Measurements from ENCODE around the gene COL4A1.
"Not testable (repeated sequence)": the region's sequence is repeated elsewhere in the genome, so short reads cannot be mapped to it uniquely, and the experiment has no call there.

Gene COL4A1

DNA sequence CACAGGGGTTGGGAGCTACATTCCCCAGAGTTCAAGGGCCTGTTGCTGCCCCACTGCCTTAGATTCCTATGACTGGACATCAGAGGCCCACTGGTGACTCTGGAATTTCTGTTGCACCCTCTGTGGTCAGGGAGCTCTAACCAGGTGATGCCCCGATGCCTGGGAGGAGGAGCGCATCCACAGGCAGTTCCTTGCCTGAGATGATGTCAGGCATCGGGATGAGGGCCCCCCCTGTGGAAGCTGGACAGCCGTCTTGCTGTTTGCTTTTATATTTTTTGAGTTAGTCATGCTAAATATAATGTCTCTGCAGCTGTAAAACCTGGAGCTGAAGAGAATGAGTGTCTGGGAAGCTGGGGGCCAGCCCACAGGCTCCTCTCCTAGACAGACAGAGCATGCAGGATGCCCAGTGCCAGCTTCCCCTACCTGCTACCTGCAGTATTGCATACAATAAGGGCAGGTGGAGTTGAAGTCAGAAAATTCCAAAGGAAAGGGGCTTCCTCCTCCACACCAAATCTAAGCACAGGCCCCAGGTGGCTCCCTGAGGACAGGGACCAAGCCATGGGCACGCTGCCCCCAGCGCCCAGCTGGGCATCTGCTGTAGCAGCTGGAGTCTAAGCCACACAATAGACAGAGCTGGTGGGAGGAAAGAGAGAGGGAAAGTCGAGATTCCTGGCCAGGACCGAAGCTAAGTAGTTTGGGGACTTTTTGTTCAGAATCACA lies 16.4 kb upstream of the COL4A1 start:
- DNase-seq: no peak

DNA sequence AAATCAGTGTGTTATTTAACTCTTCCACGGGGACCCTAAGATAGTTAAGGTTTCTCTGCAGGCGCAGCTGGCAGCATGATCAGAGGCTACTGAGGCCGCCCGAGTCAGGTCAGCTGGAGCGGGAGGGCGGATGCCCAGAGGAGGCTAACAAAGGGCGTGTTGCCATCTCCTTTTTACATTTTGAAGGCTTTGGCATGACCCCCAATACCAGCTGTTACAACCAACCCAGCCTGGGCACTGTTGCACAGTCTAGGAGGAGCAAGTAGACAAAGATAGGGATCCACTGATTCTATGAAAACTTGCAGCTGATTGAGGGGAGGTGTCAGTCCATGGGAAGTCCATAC lies 15.8 kb upstream of the COL4A1 start:
- DNase-seq: no peak

GRCh38 chr13:110322126-110322827 lies 15.3 kb upstream of the COL4A1 start:
- no peak for DNase-seq

DNA sequence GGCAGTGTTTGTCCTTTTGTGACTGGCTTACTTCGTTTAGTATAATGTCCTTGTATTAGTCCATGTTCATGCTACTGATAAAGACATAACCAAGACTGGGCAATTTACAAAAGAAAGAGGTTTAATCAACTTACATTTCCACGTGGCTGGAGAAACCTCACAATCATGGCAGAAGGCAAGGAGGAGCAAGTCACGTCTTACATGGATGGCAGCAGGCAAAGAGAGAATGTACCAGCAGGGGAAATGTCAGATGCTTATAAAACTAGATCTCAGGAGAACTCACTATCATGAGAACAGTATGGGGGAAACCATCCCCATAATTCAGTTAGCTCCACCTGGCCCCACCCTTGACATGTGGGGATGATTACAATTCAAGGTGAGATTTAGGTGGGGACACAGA lies 14.6 kb upstream of the COL4A1 start:
- not testable (repeated sequence) for DNase-seq

- no peak for DNase-seq
Measured at GRCh38 chr13:110320645-110321044, 13.7 kb upstream of the COL4A1 start.

GRCh38 chr13:110319774-110320509 lies 13.0 kb upstream of the COL4A1 start:
- no peak for DNase-seq

DNA sequence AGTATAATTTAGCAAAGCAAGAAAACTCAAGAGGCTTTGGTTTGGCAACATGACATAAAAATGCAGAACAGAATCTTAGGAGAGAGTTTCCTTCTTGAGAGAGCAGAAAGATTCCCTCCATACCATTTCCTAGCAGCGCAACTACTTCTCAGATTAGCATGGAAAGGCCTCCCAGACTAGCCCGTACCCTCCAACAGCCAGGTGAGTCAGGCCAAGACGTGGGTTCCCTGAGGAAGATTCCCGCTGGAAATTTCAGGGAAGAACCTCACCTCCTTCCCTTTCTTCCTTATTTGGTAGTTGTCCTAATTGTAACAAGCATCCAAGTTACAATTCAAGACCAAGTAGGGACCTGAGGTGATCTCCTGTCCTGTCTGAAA lies 12.4 kb upstream of the COL4A1 start:
- no peak for DNase-seq

DNA sequence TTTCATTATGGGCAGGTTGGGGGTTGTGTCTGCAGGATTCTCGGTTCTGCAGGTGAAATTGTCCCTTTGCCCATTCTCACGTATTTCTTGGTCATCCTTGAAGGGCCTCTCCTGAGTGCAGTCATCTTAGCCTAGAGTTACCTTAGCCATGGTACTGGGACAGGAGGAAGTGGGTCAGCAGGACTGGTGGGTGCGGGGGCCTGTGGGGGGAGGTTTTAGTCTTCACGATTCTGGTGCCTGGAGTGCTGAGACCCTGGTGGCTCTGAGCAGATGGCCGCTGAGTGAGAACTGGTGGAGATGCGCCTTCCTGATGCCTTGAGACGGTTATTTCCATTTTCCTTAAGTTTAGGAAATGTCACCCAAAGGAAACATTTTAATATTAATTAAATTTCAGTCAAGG lies 12.0 kb upstream of the COL4A1 start:
- DNase-seq: no peak

DNA sequence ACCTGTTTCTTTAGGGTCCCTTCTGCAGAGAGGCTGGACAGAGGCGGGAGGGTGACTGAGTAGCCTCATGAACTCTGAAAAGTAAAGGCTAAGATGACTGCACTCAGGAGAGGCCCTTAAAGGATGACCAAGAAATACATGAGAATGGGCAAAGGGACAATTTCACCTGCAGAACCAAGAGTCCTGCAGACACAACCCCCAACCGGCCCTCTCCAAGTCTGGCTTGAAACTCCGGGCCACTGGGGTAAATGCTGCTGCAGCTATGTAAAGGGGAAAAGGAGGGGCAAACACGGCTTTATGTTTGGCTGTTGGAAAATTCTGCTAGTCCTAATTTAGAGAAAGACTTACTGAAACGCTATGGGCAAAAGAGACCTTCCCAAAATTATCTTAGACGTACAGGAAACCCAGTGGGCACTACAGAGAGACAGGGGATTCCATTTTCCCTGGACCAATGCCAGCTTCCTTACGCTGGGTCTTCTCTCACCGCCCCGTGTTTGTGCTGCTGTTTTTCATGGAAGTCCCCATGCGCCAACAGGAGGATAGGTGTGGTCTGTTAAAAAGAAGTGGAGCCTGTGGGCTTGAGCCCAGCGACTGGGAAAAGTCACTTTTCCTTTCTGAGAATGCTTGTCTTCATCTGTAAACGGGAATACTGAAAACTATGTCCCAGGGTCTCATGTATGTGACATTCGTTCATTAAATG lies 10.7 kb upstream of the COL4A1 start:
- no peak for DNase-seq

GRCh38 chr13:110317093-110317492 lies 10.1 kb upstream of the COL4A1 start:
- DNase-seq: no peak

GRCh38 chr13:110316196-110316595 lies 9.2 kb upstream of the COL4A1 start:
- DNase-seq: no peak

- DNase-seq: no peak
Measured at GRCh38 chr13:110314516-110315245, 7.7 kb upstream of the COL4A1 start.

- DNase-seq: not testable (repeated sequence)
Measured at GRCh38 chr13:110313733-110314132, 6.8 kb upstream of the COL4A1 start.

- not testable (repeated sequence) for DNase-seq
Measured at GRCh38 chr13:110313261-110313660, 6.3 kb upstream of the COL4A1 start.

DNA sequence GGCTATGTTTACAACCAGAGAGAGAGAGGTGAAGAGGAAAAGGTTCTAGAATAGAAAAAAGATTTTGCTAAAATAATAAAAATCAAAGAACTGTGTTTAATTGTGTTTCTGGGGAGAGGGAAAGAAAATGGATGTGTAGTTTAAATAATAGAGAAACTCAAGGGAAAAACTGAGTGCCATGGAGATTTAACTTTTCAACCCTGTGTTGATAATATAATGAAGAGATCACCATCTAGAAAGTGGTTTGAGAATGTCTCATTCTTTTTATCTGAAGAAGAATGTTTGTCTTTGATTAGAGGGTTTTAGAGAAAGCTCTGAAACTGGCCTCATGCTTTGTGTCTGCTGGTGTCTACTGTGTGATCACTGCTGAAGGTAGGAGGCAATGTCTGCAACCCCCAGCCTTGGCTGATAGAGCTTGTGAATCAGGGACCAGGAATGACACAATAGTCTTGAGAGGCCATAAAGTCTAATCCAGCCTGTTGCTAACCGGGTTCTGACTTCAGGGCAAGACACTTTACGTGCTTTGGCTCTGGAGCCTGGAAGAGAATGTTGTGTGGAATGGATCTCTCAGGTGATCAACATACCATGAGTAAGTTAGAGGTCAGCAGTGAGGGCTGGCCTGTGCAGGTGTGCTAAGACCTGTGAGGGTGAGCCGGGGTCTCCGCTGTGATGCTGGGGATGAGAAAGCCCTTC lies 5.5 kb upstream of the COL4A1 start:
- no peak for DNase-seq

- no peak for DNase-seq
Measured at GRCh38 chr13:110311443-110312338, 4.7 kb upstream of the COL4A1 start.

- DNase-seq: no peak
Measured at GRCh38 chr13:110310541-110311442, 3.8 kb upstream of the COL4A1 start.

DNA sequence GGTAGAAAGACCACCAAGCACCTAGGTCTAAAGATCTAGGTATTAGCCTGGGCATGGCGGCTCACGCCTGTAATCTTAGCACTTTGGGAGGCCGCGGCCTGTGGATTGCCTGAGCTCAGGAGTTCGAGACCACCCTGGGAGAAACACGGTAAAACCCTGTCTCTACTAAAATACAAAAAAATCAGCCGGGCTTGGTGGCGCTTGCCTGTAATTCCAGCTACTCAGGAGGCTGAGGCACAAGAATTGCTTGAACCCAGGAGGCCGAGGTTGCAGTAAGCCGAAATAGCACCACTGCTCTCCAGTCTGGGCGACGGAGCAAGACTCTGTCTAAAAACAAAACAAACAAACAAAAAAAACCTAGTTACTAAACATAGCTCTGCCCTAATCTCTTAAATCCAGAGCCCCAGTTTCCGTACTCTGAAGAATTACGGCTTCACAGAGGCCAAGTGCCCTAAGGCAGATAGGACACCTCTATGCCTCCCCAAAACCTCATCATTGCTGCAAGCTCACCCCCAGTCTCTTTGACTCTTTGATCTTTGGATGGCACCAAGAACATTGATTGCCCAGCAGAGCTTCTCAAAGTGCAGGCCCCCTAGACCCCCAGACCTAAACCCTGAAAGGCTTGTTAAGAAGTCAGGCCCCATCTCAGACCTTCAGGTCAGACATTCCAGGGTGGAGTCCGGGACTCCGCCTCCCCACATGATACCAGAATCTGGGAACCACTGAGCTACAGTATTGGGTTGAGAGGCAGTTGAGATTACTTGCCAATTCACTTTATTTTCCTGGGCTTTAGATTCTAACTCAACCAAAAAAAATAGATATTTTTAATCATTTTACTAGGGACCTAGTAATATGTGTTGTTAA lies 2.9 kb upstream of the COL4A1 start:
- DNase-seq: no peak
